Transverse colon (tissue), 3 donors: ENCODE results near the gene NDUFS3.

ENCODE experiments used
- EP300 ChIP-seq: sonication (generic); formaldehyde crosslinking; IDR thresholded peaks from one replicate; pipeline ENCODE4 v1.6.1; 2017; ENCODE audit warnings: antibody characterized with exemption, low read depth
- POLR2A ChIP-seq: fragments of 450-650 bp; IDR thresholded peaks from one replicate; pipeline ENCODE4 v1.6.1; 2016; ENCODE audit warnings: antibody characterized with exemption, mild to moderate bottlenecking, moderate library complexity
- TF ChIP-seq, protein P1 (sequence below), 5 experiments: fragments of 200-600 bp in 3 of 5; fragments of 450-650 bp in 2 of 5; sonication (generic) in 3 of 5; IDR thresholded peaks; 1 replicate in 2 of 5; 2 replicates in 3 of 5; pipeline ENCODE4 v1.5.1; 2016 to 2017; ENCODE audit warnings: antibody characterized with exemption in 5 of 5, inconsistent platforms in 3 of 5, mild to moderate bottlenecking in 2 of 5, moderate library complexity in 1 of 5

DNA sequence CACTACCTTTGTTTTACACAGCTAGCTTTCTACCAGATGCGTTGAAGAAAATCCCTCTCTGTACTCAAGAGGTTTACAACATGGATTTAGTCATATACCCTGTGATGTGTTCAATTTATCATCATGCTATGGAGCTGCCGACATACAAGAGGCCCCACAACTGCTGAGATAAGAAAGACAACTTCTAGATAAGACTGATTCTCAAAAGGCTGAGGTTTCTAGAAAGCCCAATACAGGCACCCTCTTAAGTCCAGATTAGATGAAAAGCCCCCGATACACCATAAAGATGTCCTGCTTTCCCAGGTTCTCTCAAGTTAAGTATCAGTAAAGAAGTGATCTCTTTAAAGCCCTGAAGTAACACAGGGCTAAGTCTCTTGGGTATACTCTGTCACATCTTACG, 49.2 kb downstream of the NDUFS3 start:
- TF ChIP-seq, protein P1, sequence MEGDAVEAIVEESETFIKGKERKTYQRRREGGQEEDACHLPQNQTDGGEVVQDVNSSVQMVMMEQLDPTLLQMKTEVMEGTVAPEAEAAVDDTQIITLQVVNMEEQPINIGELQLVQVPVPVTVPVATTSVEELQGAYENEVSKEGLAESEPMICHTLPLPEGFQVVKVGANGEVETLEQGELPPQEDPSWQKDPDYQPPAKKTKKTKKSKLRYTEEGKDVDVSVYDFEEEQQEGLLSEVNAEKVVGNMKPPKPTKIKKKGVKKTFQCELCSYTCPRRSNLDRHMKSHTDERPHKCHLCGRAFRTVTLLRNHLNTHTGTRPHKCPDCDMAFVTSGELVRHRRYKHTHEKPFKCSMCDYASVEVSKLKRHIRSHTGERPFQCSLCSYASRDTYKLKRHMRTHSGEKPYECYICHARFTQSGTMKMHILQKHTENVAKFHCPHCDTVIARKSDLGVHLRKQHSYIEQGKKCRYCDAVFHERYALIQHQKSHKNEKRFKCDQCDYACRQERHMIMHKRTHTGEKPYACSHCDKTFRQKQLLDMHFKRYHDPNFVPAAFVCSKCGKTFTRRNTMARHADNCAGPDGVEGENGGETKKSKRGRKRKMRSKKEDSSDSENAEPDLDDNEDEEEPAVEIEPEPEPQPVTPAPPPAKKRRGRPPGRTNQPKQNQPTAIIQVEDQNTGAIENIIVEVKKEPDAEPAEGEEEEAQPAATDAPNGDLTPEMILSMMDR (IDR thresholded peaks at IDR 0.05), result no peak
- no peak for TF ChIP-seq EP300
- no peak for TF ChIP-seq POLR2A
